Measurements from ENCODE around the gene HDHD3. TPM values are rescaled to one million over a fixed set of nuclear protein-coding genes. Genes with fewer than 3 reads are reported as not detected.

The HDHD3 gene
- total RNA-seq, 2 experiments from 2014 or later = 16.0 to 18.1 TPM

GRCh38 chr9:113328045-113328782 lies 48.6 kb downstream of the HDHD3 start:
- Histone ChIP-seq H2AFZ (ENCODE audit: low read length) (no peak overlapping the region), H3K9me3 (ENCODE audit: low read length) (no peaks in the 10 kb centered on the region), H4K20me1 (ENCODE audit: insufficient read depth, low read length) (no peaks in the 10 kb centered on the region), H3K4me1 (ENCODE audit: insufficient read depth, low read length, poor library complexity, severe bottlenecking) (no peaks in the 10 kb centered on the region), H3K27ac (ENCODE audit: low read depth, low read length, poor library complexity, severe bottlenecking) (no peak overlapping the region), H3K4me2 (ENCODE audit: low read length) (no peak overlapping the region), H3K36me3 (ENCODE audit: insufficient read depth, low read length) (no peaks in the 10 kb centered on the region), H3K4me3 (ENCODE audit: low read depth, low read length, poor library complexity, severe bottlenecking) (no peak overlapping the region), H3K9me2 (ENCODE audit: insufficient read depth, low read length) (no peaks in the 10 kb centered on the region), H3K79me2 (ENCODE audit: insufficient read depth, low read depth, low read length) (no peaks in the 10 kb centered on the region)
- ChIA-PET POLR2A (interaction anchor here (0.6 to 1.9 kb wide), 3 partner anchors 12 to 925 kb away, joined by 4 to 7 read pairs (median 4); partner anchors contain the start of gene WDR31), CTCF (ENCODE audit: unreplicated experiment) (no interaction called here)
- BruUV-seq (replicated peaks) = no TSS peak
- DNase-seq (ENCODE audit: low spot score) = no peak
- TF ChIP-seq CTCF (conservative IDR thresholded peaks at IDR 0.05; ENCODE audit: low read length) = no peak
- TF ChIP-seq EZH2phosphoT487 (IDR thresholded peaks at IDR 0.05; ENCODE audit: borderline replicate concordance, low read depth, low read length) = no peak
- intact Hi-C loops (cut with micrococcal nuclease; ENCODE audit: unreplicated experiment) = no loop called here

GRCh38 chr9:113326230-113326629 lies 50.6 kb downstream of the HDHD3 start:
- BruUV-seq (replicated peaks) = no TSS peak
- no peak for DNase-seq (ENCODE audit: low spot score)
- no peaks in the 10 kb centered on the region for H3K36me3 ChIP-seq (ENCODE audit: insufficient read depth, low read length)
- TF ChIP-seq EZH2phosphoT487 (IDR thresholded peaks at IDR 0.05; ENCODE audit: borderline replicate concordance, low read depth, low read length) (no peak), CTCF (conservative IDR thresholded peaks at IDR 0.05; ENCODE audit: low read length) (no peak)
- ChIA-PET CTCF (ENCODE audit: unreplicated experiment) (no interaction called here), POLR2A (interaction anchor here (0.6 to 1.2 kb wide), 3 partner anchors 29 to 263 kb away, joined by 3 to 6 read pairs (median 3); no protein-coding TSS in a partner anchor)
- no peaks in the 10 kb centered on the region for H3K9me2 ChIP-seq (ENCODE audit: insufficient read depth, low read length)
- H2AFZ ChIP-seq (ENCODE audit: low read length) = no peak overlapping the region
- H3K79me2 ChIP-seq (ENCODE audit: insufficient read depth, low read depth, low read length) = no peaks in the 10 kb centered on the region
- no peaks in the 10 kb centered on the region for H3K9me3 ChIP-seq (ENCODE audit: low read length)
- intact Hi-C loops (cut with micrococcal nuclease; ENCODE audit: unreplicated experiment) = no loop called here
- H4K20me1 ChIP-seq (ENCODE audit: insufficient read depth, low read length) = no peaks in the 10 kb centered on the region
- no peak overlapping the region for H3K27ac ChIP-seq (ENCODE audit: low read depth, low read length, poor library complexity, severe bottlenecking)
- no peak overlapping the region for H3K4me3 ChIP-seq (ENCODE audit: low read depth, low read length, poor library complexity, severe bottlenecking)
- H3K4me2 ChIP-seq (ENCODE audit: low read length) = no peak overlapping the region
- H3K4me1 ChIP-seq (ENCODE audit: insufficient read depth, low read length, poor library complexity, severe bottlenecking) = no peaks in the 10 kb centered on the region

Other genes with a start within 250 kb of the HDHD3 start
- gene SLC31A2, start 226.0 kb downstream of the HDHD3 start, total RNA-seq (2014; rRNA removed; shearing (Covaris generic)) = 0.70 and 2.7 TPM in 2 replicates
- gene SLC31A2, start 226.0 kb downstream of the HDHD3 start, total RNA-seq (2022) = 1.3 and 2.2 TPM in 2 replicates
- gene FKBP15, start 155.7 kb downstream of the HDHD3 start, total RNA-seq (2014; rRNA removed; shearing (Covaris generic)) = 25.5 and 39.9 TPM in 2 replicates
- gene FKBP15, start 155.7 kb downstream of the HDHD3 start, total RNA-seq (2022) = 47.3 and 58.0 TPM in 2 replicates
- gene SLC31A1, start 155.4 kb downstream of the HDHD3 start, total RNA-seq (2014; rRNA removed; shearing (Covaris generic)) = 3.9 and 4.7 TPM in 2 replicates
- gene SLC31A1, start 155.4 kb downstream of the HDHD3 start, total RNA-seq (2022) = 12.4 and 16.7 TPM in 2 replicates
- 29.9 and 42.5 TPM in 2 replicates for gene CDC26, start 101.4 kb downstream of the HDHD3 start, total RNA-seq (2014; rRNA removed; shearing (Covaris generic))
- 39.7 and 39.9 TPM in 2 replicates for gene CDC26, start 101.4 kb downstream of the HDHD3 start, total RNA-seq (2022)
- 27.4 and 27.8 TPM in 2 replicates for gene PRPF4, start 101.3 kb downstream of the HDHD3 start, total RNA-seq (2014; rRNA removed; shearing (Covaris generic))
- 35.8 and 39.9 TPM in 2 replicates for gene PRPF4, start 101.3 kb downstream of the HDHD3 start, total RNA-seq (2022)
- not detected in 2 replicates for gene RNF183, start 73.6 kb downstream of the HDHD3 start, total RNA-seq (2014; rRNA removed; shearing (Covaris generic))
- gene RNF183, start 73.6 kb downstream of the HDHD3 start, total RNA-seq (2022) = not detected in 2 replicates
- 0.19 and 0.54 TPM in 2 replicates for gene WDR31, start 36.7 kb downstream of the HDHD3 start, total RNA-seq (2014; rRNA removed; shearing (Covaris generic))
- 1.2 and 1.4 TPM in 2 replicates for gene WDR31, start 36.7 kb downstream of the HDHD3 start, total RNA-seq (2022)
- 0.54 and 1.3 TPM in 2 replicates for gene BSPRY, start 27.4 kb downstream of the HDHD3 start, total RNA-seq (2014; rRNA removed; shearing (Covaris generic))
- gene BSPRY, start 27.4 kb downstream of the HDHD3 start, total RNA-seq (2022) = 0.82 and 0.98 TPM in 2 replicates
- 14.3 and 19.8 TPM in 2 replicates for gene ALAD, start 24.3 kb upstream of the HDHD3 start, total RNA-seq (2014; rRNA removed; shearing (Covaris generic))
- gene ALAD, start 24.3 kb upstream of the HDHD3 start, total RNA-seq (2022) = 26.3 and 26.6 TPM in 2 replicates
- 108 and 132 TPM in 2 replicates for gene POLE3, start 33.7 kb upstream of the HDHD3 start, total RNA-seq (2014; rRNA removed; shearing (Covaris generic))
- 118 and 130 TPM in 2 replicates for gene POLE3, start 33.7 kb upstream of the HDHD3 start, total RNA-seq (2022)
- 1.8 and 3.0 TPM in 2 replicates for gene C9orf43, start 33.8 kb upstream of the HDHD3 start, total RNA-seq (2014; rRNA removed; shearing (Covaris generic))
- gene C9orf43, start 33.8 kb upstream of the HDHD3 start, total RNA-seq (2022) = 1.8 and 2.9 TPM in 2 replicates
- gene RGS3, start 86.7 kb upstream of the HDHD3 start, total RNA-seq (2014; rRNA removed; shearing (Covaris generic)) = 11.7 and 22.8 TPM in 2 replicates
- 22.5 and 32.9 TPM in 2 replicates for gene RGS3, start 86.7 kb upstream of the HDHD3 start, total RNA-seq (2022)

Measured in OCI-LY7 (cell line).